NCI-H1105 treated with DMSO at 0.1 percent for 48 hours (cell line): ENCODE results near the gene KAT14.
"Not testable (repeated sequence)": the region's sequence is repeated elsewhere in the genome, so short reads cannot be mapped to it uniquely, and the experiment has no call there.

Experiments
- DNase-seq: peaks from one replicate; lab custom pipeline; 2025; lab: John Stamatoyannopoulos, UW

KAT14 gene, protein sequence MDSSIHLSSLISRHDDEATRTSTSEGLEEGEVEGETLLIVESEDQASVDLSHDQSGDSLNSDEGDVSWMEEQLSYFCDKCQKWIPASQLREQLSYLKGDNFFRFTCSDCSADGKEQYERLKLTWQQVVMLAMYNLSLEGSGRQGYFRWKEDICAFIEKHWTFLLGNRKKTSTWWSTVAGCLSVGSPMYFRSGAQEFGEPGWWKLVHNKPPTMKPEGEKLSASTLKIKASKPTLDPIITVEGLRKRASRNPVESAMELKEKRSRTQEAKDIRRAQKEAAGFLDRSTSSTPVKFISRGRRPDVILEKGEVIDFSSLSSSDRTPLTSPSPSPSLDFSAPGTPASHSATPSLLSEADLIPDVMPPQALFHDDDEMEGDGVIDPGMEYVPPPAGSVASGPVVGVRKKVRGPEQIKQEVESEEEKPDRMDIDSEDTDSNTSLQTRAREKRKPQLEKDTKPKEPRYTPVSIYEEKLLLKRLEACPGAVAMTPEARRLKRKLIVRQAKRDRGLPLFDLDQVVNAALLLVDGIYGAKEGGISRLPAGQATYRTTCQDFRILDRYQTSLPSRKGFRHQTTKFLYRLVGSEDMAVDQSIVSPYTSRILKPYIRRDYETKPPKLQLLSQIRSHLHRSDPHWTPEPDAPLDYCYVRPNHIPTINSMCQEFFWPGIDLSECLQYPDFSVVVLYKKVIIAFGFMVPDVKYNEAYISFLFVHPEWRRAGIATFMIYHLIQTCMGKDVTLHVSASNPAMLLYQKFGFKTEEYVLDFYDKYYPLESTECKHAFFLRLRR

DNA sequence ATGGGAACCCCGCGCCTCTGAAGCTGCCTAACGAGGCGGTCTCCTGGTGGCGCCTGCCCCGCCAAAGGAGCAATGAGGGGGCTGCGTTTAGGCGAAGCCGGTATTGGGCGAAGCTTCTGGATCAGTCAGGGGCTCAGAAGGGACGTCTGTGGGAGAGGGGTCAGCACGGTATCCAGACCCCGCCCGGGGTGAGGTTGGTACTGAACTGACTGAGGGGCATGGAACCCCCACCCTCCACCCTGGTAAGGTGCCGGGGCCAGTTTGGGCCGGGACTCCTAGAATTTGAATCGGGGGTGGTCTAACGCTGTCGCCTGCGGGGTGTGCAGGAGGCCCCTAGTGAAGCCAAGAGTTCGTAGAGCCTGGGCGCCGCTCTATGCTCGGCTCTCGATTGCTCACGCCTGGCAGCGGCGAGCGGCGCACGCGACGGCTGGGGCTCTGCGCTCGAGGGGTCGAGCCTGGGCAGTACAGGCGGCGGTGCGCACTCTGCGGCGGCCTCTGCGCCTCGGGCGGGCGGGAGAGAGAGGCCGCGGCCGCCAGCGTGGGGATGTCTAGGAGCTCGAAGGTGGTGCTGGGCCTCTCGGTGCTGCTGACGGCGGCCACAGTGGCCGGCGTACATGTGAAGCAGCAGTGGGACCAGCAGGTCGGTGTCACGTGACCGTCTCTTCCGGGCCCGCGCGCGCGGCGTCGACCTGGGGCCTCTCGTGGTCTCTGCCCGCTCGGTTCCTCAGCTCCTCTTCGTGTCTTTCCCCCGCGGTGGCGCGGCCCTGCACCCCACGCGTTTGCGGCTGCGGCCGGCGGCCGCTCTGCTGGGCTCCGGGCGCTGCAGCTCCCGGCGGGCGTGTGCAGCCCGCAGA, at the start of gene KAT14, which contains the start of gene PET117:
KAT14 (plus strand) TSS at position 452 of the 854 bp plus-strand sequence. CDS start 4,798 bp downstream, outside the sequence.
PET117 (plus strand) TSS at position 452 of the 854 bp plus-strand sequence; CDS start at position 545, 93 bp downstream.
- DNase-seq, result peak; percentile 84

DNA sequence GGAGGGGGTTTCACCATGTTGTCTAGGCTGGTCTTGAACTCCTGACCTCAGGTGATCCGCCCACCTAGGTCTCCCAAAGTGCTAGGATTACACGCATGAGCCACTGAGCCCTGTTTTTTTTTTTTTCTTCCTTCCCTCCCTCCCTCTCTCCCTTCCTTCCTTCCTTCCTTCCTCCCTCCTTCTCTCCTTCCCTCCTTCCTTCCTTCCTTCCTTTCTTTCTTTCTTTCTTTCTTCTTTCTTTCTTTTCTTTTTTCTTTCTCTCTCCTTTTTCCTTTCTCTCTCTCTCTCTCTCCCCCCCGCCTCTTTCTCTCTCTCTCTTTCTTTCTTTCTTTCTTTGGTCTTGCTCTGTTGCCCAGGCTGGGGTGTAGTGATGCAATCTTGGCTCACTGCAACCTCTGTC, 49.4 kb upstream of the KAT14 start:
- DNase-seq, result not testable (repeated sequence)

DNA sequence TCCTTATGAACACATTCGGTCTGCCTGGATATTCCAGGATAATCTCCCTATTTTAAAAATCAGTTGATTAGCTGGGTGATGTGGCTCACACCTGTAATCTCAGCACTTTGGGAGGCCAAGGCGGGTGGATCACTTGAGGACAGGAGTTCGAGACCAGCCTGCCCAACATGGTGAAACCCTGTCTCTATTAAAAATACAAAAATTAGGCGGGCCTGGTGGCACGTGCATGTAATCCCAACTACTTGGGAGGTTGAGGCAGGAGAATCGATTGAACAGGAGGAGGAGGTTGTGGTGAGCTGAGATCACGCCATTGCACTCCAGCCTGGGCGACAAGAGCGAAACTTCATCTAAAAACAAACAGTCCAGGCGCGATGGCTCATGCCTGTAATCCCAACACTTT, 48.8 kb upstream of the KAT14 start:
- not testable (repeated sequence) for DNase-seq

DNA sequence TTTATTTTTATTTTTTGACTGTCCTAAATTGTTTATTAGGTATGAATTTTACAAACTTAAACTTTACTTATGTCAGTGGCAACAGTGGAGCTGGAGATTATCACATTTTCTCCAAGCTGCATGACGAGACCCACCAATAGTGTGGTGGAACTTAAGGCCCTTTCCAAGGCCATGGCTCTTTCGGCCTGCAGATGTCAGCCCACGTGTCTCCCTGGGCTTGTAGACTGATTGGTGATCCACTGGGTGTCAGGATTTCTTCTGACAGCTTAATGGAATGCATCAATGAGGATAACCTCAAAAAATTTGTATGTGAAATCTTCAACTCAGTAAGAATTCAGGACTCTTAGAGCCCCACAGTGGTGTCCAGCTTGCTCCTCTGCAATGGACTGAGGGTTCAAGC, 47.6 kb upstream of the KAT14 start:
- DNase-seq, result no peak

DNA sequence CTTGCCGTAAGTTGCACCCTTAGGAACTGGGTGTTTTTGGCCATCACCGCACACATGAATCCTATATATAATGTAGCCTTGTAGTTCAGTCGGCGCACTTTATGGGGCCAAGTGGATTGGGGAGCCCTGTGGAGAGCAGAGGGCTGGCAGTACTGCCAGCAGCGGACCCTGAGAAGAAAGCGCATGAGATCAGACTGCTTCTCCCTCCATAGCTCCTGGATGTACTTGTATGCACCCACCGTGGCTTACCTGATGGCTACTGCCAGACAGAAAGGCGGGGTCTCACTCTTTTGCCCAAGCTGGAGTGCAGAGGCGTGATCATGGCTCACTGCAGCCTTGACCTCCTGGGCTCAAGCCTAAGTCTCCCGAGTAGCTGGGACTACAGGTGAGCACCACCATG, 47.2 kb upstream of the KAT14 start:
- no peak for DNase-seq

DNA sequence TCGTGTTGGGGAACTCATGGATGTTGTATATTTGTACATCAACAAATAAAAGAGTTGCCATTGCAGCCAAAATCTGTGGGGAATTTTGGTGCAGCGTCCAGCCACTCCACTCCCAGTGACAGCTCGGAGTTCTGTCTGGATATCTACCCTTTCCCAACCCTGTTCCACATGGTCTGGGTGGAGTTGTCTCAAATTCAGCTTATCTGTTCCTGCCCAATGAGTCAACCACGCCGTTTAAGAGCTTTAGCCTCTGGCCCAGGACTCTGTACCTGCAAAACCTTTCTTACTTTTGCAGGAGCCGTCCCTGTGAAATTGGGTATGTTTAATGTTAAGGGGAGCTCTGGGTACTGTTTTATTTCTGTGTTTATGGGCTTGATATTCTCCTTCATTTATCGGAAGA, 46.0 kb upstream of the KAT14 start:
- DNase-seq, result no peak

DNA sequence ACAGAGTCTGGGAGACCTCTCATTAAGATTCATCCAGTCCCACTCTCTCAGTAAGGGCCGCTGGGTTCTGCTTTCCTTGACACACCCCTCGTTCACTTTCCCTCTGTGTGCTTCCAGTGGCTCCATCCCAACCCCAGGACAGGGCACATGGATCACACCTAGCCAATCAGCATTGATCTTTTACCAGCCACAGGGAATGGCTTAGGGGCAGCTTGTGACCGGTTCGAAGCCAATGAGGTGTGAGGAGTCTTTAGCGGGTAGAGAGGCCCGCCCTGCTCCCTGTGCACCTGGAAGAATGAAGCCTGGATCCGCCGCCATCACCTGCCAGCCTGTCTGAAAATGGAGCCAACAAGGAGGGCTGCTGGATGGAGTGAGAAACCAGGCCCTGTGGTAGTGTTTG, 44.8 kb upstream of the KAT14 start:
- no peak for DNase-seq

DNA sequence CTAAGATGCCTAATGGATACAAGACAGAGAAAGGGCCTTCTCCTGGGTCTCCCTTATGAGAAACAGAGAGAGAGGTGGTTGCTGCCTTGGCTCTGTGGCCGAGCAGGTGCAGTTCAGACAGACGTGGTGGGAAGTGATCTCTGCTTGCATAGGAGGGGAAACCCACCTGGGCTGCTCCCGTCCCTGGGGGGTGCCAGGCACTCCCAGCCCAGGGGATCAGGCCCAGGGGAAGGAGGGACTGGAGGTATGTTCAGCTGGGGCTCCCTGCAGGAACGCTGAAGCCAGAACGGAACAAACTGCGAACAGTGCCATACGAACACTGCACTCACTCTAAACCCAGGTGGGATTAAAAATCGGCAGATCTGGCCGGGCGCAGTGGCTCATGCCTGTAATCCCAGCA, 44.3 kb upstream of the KAT14 start:
- DNase-seq, result no peak

DNA sequence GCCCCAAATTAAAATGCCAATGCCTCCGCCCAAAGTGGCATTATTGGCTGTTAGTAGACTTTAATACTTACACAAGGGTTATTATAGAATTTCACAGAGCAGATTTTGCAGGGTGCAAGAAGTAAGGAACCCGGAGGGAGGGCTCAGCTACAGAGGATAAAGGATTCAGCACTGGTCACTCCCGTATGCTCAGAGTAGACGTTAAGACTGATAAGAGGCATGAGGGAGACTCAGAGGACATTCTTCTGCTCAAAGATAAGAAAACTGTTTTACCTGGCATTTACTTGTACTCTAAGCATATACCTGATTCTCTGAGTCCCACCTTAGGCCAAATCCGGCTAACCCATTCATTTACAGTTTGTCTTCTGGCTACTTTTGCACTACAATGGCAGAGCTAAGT, 43.5 kb upstream of the KAT14 start:
- DNase-seq, result no peak

DNA sequence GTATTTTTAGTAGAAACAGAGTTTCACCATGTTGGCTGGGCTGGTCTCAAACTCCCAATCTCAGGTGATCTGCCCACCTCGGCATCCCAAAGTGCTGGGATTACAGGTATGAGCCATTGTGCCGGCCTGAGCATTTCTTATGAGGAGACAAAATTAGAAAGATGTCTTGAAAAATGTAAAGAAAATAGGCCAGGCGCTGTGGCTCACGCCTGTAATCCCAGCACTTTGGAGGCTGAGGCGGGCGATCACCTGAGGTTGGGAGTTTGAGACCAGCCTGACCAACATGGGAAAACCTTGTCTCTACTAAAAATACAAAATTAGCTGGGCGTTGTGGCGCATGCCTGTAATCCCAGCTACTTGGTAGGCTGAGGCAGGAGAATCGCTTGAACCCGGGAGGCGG, 37.1 kb upstream of the KAT14 start:
- not testable (repeated sequence) for DNase-seq

DNA sequence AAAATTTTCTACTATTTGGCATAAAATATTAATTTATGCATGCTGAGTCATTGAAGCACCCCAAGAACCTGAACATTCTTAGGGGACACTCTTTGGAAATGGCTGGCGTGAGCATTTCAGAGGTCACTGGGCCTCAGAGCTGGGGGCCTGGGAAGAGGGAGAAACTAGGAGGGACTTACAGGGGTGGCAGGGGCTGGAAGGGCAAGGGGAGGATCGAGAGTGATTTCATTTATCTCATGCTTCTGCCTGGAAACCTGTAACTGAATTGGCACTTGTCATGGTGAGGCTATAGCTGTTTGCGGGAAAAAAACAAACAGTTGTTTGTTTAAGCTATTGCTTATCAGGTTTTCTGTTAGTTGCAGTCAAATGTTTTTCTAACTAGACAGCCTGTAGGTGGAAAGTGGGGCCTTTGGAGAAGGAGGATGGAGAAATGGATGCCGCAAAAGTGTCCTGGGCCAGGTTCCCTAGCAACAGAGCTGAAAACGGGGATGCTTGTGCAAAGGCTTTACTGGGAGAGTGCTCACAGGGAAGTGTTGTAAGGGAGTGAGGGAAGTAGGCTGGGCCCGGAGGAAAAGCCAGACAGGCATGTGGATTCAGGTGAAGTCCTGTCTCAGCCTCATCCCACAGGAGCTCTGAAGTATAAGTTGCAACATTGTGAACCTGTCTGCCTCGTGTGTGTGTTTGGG, 36.4 kb upstream of the KAT14 start:
- DNase-seq, result no peak

DNA sequence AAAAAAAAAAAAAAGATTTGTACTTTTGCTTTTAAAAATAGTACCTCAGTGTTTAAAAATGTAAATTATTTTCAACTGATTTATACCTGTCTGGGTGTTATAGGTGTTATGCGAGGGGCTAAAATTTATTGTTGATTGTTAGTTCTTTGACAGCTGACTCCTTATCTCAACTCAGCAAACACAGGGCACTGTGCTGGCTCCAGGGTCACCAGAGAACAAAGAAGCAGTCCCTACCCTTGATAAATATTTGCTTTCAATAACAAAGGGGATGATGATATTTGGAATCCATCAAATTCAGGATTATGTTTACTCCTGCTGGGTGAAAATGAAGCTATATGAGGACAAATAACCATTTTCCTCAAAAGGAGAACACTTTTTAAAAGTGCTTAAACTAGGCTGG, 34.2 kb upstream of the KAT14 start:
- no peak for DNase-seq

DNA sequence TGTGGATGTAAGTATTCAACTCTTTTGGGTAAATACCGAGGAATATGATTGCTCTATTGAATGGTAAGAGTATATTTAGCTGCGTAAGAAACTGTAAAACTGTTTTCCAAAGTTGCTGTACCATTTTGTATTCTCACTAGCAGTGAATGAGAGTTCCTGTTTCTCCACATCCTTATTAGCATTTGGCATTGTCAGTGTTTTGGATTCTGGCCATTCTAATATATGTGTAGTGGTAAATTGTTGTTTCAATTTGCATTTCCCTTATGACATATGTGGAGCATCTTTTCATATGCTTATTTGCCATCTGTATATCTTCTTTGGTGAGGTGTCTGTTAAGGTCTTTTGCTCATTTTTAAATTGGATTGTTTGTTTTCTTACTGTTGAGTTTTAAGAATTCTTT, 29.3 kb upstream of the KAT14 start:
- no peak for DNase-seq

DNA sequence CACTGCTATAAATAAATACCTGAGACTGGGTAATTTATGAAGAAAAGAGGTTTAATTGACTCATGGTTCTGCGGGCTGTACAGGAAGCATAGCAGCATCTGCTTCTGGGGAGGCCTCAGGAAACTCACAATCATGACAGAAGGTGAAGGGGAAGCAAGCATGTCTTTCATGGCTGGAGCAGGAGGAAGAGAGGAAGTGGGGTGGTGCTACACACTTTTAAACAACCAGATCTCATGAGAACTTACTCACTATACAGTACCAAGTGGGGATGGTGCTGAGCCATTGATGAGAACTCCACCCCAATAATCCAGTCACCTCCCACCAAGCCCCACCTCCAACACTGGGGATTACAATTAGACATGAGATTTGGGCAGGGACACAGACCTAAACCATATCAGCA, 9.1 kb upstream of the KAT14 start:
- DNase-seq, result not testable (repeated sequence)

DNA sequence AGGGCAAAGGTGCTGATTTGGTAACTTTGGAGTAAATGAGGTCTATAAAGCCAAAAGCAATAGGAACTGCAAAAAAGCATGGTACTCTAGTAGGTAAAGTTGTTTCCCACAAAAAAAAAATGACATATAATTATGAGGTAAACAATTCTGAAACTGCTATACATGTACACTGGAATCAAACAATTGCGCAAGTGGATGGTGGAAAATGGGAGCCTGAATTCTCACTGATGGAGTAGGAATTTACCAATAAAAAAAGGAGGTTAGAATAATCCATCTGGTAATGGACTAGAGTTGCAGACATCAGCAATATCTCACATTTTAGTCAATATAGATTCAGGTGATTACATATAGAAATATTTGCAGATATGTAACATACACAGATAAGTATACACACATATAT, 5.0 kb upstream of the KAT14 start:
- DNase-seq, result no peak

DNA sequence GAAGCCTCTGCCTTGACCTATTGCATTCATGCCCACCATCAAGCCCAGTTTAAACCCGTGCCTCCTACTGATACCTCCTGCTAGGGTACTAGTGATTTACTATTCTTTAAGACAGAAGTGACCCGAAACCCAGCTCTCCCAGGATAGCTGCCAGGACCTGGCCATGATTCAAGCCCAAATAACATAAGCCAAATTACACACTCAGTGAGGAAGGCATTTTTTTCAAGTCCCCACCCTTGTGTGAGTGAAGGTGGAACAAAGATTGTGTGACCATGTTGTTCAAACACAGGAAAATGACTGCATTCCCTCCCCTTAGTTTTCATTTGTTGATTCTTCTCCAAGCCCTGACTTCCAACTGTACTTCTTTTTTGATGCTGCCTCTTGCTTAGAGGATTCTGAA, 3.7 kb upstream of the KAT14 start:
- DNase-seq, result no peak

DNA sequence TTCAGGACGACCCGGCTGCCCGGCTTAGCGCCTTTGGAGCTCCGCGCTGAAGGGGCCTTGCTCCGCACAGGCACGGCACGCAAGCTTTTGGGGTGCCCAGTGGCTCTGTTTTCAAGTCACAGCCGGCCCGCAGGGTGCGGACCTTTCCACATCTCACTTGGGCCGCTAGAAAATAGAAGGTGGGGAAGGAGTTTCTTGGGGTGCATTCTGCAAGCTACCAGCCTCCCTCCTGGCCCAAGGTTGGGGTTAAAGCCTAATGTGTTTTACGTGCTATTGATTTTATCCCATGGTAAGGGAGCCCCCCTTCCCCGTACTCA, 561 bp downstream of the KAT14 start:
- no peak for DNase-seq

DNA sequence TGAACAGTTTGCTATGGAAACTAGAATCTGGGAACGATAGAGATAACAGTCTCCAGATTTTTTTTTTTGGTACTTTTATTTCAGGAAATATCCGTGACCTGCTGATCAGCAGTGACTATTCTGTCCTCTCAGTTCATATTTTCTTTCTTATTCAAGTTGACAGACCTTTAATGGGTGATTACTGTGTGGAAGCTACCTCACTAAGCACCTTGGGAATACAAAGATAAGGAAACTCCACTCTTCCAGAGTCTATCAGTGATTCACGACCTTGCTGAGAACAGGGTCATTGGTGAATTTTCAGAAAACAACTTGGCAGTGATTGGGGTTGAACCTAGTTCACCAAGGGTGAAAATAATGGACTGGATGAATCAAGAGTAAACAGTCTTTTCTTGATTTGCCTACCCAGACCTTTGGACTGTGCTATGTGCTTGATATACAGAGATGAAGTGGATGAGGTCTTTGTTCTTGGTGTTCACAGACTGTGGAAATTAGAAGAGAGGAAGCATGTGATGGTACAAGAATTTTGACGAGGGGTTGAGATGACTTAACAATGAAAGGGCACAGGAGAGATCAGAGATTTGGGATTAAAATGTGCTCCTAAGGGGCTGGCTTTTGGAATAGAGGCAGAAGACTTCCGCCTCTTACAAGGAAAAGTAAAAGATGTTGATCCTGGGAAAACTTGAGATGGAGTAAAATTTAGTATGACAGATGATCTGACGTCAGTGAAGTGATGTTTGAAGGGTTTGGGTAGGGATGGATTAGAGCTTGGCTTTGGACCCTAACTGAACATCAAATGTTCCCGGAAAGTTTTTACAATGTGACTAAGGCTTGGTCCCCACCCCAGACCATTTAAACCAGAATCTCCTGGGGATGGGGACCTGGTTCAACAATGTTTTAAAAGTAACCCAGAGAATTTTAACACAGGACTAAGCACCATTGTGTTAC, 1.2 kb downstream of the KAT14 start:
- DNase-seq, result no peak

DNA sequence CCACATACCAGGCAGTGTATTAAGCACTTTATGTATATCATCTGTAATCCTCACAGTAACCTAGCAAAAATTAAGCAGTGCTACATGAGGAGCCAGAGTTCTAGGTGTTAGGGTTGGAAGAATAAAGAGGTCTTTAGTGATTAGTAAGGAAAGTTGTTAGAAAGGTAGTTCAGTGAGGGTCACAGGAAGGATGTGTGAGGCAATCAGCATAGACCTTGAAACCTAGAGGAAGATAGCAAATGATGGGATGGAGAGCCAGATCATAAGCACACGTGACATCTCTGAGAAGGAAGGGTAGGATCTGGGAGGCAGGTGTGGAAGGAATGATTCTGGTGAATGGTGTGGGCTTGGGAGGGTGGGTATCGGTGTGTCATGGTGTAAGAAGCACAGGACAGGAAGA, 2.2 kb downstream of the KAT14 start:
- DNase-seq, result no peak

DNA sequence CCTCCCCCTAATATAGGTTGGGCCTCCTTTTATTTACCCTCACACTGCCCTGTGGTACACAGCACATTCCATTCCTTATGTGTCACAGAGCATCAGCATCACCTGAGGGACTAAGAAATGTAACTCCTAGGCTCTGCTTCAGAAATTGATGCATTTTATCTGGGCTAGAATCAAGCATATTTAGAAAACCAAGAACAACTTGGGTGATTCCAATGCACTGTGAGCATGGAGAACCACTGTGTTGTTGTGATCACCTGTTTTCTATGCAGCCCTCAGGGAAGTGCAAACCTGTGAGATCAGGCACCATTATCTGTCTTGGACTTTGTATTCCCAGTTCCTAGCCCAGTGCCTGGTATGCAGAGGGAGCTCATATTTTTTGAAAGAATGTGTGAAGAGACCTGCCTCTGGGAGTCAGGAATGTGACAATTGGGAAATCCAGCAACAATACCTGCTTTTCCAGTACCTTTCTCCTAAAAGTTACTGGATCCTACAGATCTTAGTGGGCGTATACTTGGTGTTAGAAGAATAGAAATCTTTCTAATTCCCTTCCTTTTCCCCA, 7.0 kb downstream of the KAT14 start:
- DNase-seq, result no peak
